Fibroblast of skin of abdomen (primary cell): ENCODE measurements around the gene CTNNBIP1.
"Not testable (repeated sequence)": the region's sequence is repeated elsewhere in the genome, so short reads cannot be mapped to it uniquely, and the experiment has no call there.

Experiments
- DNase-seq: peaks from one replicate; pipeline ENCODE4 v3.0.0-alpha.2; 2013

CTNNBIP1 gene

DNA sequence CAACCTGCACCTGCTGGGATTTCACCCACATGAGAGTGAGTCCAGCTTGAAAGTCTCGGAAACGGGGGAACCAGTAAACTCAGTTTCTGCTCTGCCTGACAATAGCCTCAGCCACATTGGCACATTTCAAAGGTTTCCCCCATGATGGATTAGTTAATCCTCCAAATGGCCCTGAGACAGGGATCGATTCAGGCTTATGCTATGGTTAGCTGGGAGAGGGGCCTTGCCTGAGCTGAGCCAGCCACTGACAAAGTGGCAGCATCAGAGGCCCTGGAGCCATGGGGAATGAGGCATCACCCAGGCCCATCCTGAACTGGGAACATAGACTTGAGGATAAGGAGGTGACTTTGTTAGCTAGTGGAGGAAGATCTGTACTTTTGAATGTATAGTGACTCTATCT is 83.5 kb downstream of the CTNNBIP1 start:
- DNase-seq: no peak

DNA sequence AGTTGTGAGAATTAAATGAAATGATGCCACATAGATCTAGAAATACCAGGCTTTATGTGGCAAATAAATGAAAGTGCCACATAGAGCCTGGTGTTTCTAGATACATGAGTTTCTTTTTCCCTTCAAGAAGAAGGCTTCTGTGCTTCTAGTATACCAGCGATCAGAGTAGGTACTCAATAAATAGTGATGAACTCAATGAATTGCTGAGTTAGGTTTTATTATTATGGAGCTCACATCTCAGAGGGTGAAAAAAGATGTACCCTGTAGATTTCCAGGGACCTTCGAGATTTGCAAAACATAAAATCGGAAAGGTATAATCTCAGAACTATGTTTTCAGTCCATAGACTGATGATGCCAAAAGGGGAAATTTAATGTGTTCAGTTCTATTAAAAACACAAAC is 84.0 kb downstream of the CTNNBIP1 start:
- DNase-seq: no peak

GRCh38 chr1:9825093-9826074 is 84.7 kb downstream of the CTNNBIP1 start:
- DNase-seq: peak; percentile 39

GRCh38 chr1:9824702-9825089 is 85.4 kb downstream of the CTNNBIP1 start:
- no peak for DNase-seq

DNA sequence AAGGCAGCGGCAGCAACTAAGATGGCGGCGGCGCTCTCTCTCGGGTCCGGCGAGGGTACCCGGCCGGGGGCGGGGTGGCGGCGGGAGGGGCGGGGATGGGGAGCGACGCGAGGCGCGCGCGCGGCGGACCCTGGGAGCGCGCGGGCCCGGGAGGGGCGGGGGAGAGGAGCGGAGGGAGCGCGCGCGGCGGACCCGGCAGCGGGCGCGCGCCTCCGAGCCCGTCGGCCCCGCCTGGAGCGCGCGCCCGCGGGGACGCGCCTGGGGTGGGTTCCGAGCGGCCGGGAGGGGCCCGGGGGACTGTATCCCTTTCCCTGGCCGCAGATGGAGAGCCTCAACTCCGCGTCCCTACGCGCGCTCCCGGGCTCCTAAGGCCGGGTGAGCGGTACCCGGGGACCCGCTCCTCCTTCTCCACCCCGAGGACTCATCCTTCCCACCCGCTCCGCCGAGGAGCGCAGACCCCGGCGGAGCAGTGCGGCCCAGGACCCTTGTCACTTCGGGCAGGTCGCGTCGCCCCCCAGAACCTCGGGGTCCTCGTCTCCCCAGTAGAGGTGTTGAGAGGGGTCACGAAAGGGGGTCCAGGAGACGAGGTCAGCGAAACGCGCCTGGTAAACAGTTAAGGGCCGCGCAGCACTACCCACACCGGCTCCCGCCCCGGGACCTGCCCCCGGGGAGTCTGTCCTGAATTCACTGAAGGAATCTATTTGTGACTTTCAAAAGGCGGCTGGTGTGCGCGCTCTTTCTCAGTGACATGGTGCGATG is 85.9 kb downstream of the CTNNBIP1 start, which contains the start of gene CLSTN1:
TSS of gene CLSTN1 (minus strand) at position 23 of the 759 bp plus-strand sequence. CDS start 232 bp downstream, outside the sequence.
- peak; percentile 89 for DNase-seq

- DNase-seq: no peak
Observed at GRCh38 chr1:9823693-9823942, 86.5 kb downstream of the CTNNBIP1 start.

- DNase-seq: no peak
Observed at GRCh38 chr1:9822897-9823692, 87.0 kb downstream of the CTNNBIP1 start.

- DNase-seq: no peak
Observed at GRCh38 chr1:9822490-9822889, 87.6 kb downstream of the CTNNBIP1 start.

GRCh38 chr1:9821710-9822109 is 88.4 kb downstream of the CTNNBIP1 start:
- no peak for DNase-seq

- no peak for DNase-seq
Observed at GRCh38 chr1:9820521-9820920, 89.5 kb downstream of the CTNNBIP1 start.

GRCh38 chr1:9817734-9818133 is 92.3 kb downstream of the CTNNBIP1 start:
- DNase-seq: no peak

DNA sequence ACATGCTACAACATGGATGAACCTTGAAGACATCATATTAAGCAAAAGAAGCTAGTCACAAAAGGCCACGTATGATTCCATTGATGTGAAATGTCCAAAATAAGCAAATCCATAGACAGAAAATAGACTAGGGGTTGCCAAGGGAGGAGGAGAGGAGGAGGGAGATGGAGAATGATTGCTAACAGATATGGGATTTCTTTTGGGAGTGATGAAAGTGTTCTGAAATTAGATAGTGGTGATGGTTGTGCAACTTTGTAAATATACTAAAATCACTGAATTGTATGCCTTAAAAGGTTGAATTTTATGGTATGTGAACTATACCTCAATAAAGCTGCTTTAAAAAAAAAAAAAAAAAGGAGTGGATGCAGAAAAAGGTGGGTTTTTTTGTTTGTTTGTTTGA is 93.9 kb downstream of the CTNNBIP1 start:
- DNase-seq: peak; percentile 33

DNA sequence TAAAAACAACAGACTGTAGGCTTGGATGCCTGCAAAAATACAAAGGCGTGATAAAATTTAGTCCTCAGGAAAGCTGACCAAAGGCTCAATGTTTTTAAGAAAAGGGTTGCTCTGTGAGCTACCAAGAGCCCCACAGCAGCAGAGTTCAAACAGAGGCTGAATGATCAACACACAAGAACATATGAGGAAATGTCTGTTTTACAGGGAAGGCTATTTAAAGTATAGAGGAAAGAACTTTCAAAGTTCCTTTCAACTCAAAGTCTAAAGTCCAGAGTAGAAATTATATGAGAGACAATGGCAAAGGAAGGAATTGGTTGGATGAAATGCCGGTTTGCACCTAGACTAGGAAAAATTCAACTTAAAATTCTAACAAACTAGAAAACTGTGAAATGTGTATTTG is 94.9 kb downstream of the CTNNBIP1 start:
- DNase-seq: no peak

DNA sequence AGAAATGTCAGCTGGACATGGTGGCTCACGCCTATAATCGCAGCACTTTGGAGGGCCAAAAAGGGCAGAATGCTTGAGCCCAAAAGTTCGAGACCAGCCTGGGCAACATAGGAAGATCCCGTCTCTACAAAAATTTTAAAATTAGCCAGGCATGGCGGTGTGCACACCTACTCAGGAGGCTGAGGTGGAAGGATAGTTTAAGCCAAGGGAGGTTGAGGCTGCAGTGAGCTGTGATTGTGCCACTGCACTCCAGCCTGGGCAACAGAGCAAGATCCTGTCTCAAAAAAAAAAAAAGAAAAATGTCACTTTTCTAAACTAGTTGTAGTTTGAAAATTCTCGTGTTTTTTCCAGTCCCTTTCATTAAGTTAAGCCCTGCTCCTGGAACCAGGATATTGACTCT is 95.5 kb downstream of the CTNNBIP1 start:
- DNase-seq: no peak

DNA sequence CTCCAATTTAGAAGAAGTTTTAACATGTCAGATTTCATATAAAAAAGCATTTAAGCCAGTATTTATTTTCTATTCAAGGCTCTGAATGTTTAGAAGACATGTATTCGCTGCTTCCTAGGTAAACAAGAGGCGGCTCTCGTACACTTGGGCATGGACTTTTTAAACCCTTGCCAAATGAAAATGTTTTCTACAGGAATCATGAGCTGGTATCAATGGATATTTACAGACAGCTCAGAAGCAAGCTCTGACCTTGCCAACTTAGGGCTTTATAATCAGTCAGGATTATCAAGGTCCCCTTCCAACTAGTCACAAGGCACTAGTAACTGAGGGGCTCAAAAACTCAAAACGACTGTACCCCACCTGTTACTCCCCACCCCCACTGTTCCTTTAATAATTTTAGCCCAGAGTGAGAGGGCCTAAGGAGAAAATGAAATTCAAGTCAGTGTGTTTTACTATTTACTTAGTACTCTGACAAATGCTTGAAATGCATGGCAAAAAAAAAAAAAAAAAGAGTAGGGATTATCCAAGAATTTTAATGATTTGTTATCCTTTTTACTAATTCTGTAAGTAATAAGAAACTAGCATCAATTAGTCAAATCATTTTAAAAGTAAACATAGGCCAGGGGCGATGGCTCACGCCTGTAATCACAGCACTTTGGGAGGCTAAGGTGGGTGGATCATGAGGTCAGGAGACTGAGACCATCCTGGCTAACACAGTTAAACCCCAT is 98.7 kb downstream of the CTNNBIP1 start:
- DNase-seq: no peak

- DNase-seq: no peak
Observed at GRCh38 chr1:9809100-9809510, 101.0 kb downstream of the CTNNBIP1 start.

- no peak for DNase-seq
Observed at GRCh38 chr1:9808459-9808858, 101.6 kb downstream of the CTNNBIP1 start.

DNA sequence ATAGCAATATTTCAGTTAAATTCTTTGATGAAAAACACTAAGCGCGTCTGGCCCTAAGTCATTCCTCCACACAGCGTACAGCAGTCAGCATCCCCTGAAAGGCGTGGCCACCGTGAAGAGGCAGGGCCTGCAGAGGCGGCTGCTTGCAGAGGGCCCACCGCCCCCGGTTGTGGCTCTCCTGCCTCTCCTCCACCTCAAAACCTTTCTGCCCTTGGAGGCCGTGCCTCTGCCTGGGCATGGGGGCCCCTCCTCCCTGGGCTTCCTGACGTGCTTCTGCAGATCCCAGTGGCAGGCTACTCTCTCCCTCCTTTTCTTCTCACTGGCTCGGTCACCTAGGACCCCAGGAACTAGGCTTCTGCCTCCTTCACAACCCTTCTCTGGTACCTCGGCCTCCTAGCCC is 102.5 kb downstream of the CTNNBIP1 start:
- no peak for DNase-seq

DNA sequence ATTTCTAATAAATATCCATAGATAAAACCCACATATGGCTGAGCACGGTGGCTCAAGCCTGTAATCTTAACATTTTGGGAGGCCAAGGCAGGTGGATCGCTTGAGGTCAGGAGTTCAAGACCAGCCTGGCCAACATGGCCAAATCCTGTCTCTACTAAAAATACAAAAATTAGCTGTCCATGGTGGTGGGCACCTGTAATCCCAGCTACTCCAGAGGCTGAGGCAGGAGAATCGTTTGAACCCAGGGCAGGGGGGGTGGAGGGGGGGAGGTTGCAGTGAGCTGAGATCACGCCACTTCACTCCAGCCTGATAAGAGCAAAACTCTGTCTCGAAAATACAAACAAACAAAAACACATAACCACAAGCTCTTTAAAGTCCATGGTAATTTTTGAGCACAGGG is 104.1 kb downstream of the CTNNBIP1 start:
- DNase-seq: not testable (repeated sequence)

DNA sequence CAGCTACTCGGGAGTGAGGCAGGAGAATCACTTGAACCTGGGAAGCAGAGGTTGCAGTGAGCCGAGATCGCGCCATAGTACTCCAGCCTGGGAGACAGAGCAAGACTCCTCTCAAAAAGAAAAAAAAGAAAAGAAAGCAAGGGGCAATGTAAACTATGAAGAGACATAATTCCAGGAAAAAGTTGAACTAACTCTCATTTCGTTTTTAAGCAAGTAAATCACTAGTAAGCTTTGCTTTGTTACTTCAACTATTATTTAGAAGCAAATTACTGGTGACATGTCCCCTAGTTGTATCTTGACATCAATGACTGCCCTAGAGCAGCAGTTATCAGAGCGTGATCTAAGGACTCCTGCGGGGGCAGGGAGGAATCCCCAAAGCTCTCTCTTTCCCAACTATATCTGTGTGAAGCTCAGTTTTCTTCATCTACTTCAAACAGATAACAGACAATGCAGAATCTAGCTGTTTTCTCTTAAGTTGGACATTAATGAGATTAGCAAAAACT is 105.0 kb downstream of the CTNNBIP1 start:
- no peak for DNase-seq

GRCh38 chr1:9803003-9803918 is 106.8 kb downstream of the CTNNBIP1 start:
- DNase-seq: not testable (repeated sequence)
